ENCODE results near the gene N4BP3. TPM values are rescaled to one million over a fixed set of nuclear protein-coding genes. Genes with fewer than 3 reads are reported as not detected.

Gene N4BP3
- 107 TPM for total RNA-seq (ENCODE audit: unreplicated experiment)
- long read RNA-seq, full-length matches to known transcripts, result 62 of 100 reads
- long read RNA-seq, partial matches to known transcripts, result 11 of 100 reads
- long read RNA-seq, other reads (novel, unspliced or antisense), result 27 of 100 reads

GRCh38 chr5:178113141-178113787 lies at the start of gene N4BP3:
Gene N4BP3, plus strand, starts transcription at chr5:178113532. Its CDS starts 6,052 bp downstream, at chr5:178119584.
- peaks cover 23% of the 10 kb centered on the region for H3K27me3 Mint-ChIP-seq (ENCODE audit: unreplicated experiment)
- peak; percentile 26 for TF ChIP-seq CTCF (IDR thresholded peaks at IDR 0.05; ENCODE audit: unreplicated experiment)
- peaks cover 21% of the 10 kb centered on the region for H3K36me3 Mint-ChIP-seq (ENCODE audit: low read depth, unreplicated experiment)

GRCh38 chr5:178067755-178068154 lies 45.6 kb upstream of the N4BP3 start:
- Mint-ChIP-seq H3K9me3 (ENCODE audit: unreplicated experiment) (no peaks in the 10 kb centered on the region), H3K27me3 (ENCODE audit: unreplicated experiment) (no peaks in the 10 kb centered on the region)
- no peak for DNase-seq (ENCODE audit: low spot score)

More at GRCh38 chr5:178113141-178113787, at the start of gene N4BP3:
- Mint-ChIP-seq H3K4me1 (ENCODE audit: unreplicated experiment) (peaks cover 28% of the 10 kb centered on the region), H3K9me3 (ENCODE audit: unreplicated experiment) (no peaks in the 10 kb centered on the region), H3K27ac (ENCODE audit: unreplicated experiment) (peak within 1 kb of the TSS; percentile 93), H3K4me3 (ENCODE audit: unreplicated experiment) (peak within 1 kb of the TSS; percentile 99)
- peak; percentile 86 for DNase-seq (ENCODE audit: low spot score)

GRCh38 chr5:178068293-178068692 lies 45.0 kb upstream of the N4BP3 start:
- no peak for DNase-seq (ENCODE audit: low spot score)
- Mint-ChIP-seq H3K4me3 (ENCODE audit: unreplicated experiment) (no peak overlapping the region), H3K36me3 (ENCODE audit: low read depth, unreplicated experiment) (no peaks in the 10 kb centered on the region), H3K9me3 (ENCODE audit: unreplicated experiment) (no peaks in the 10 kb centered on the region), H3K4me1 (ENCODE audit: unreplicated experiment) (peaks cover 4% of the 10 kb centered on the region), H3K27me3 (ENCODE audit: unreplicated experiment) (no peaks in the 10 kb centered on the region), H3K27ac (ENCODE audit: unreplicated experiment) (no peak overlapping the region)
- no peak for TF ChIP-seq CTCF (IDR thresholded peaks at IDR 0.05; ENCODE audit: unreplicated experiment)

More at GRCh38 chr5:178067755-178068154, 45.6 kb upstream of the N4BP3 start:
- no peak for TF ChIP-seq CTCF (IDR thresholded peaks at IDR 0.05; ENCODE audit: unreplicated experiment)
- no peak overlapping the region for H3K4me3 Mint-ChIP-seq (ENCODE audit: unreplicated experiment)
- H3K36me3 Mint-ChIP-seq (ENCODE audit: low read depth, unreplicated experiment), result no peaks in the 10 kb centered on the region
- peaks cover 4% of the 10 kb centered on the region for H3K4me1 Mint-ChIP-seq (ENCODE audit: unreplicated experiment)
- H3K27ac Mint-ChIP-seq (ENCODE audit: unreplicated experiment), result no peak overlapping the region

GRCh38 chr5:178069909-178070308 lies 43.4 kb upstream of the N4BP3 start:
- H3K27me3 Mint-ChIP-seq (ENCODE audit: unreplicated experiment), result no peaks in the 10 kb centered on the region
- H3K36me3 Mint-ChIP-seq (ENCODE audit: low read depth, unreplicated experiment), result no peaks in the 10 kb centered on the region
- H3K9me3 Mint-ChIP-seq (ENCODE audit: unreplicated experiment), result no peaks in the 10 kb centered on the region
- peak; percentile 71 for DNase-seq (ENCODE audit: low spot score)
- no peak overlapping the region for H3K4me3 Mint-ChIP-seq (ENCODE audit: unreplicated experiment)
- TF ChIP-seq CTCF (IDR thresholded peaks at IDR 0.05; ENCODE audit: unreplicated experiment), result no peak
- H3K4me1 Mint-ChIP-seq (ENCODE audit: unreplicated experiment), result peaks cover 4% of the 10 kb centered on the region
- no peak overlapping the region for H3K27ac Mint-ChIP-seq (ENCODE audit: unreplicated experiment)

GRCh38 chr5:178071108-178071507 lies 42.2 kb upstream of the N4BP3 start:
- H3K4me3 Mint-ChIP-seq (ENCODE audit: unreplicated experiment), result no peak overlapping the region
- H3K27ac Mint-ChIP-seq (ENCODE audit: unreplicated experiment), result no peak overlapping the region
- DNase-seq (ENCODE audit: low spot score), result no peak
- H3K27me3 Mint-ChIP-seq (ENCODE audit: unreplicated experiment), result no peaks in the 10 kb centered on the region
- no peak for TF ChIP-seq CTCF (IDR thresholded peaks at IDR 0.05; ENCODE audit: unreplicated experiment)
- H3K9me3 Mint-ChIP-seq (ENCODE audit: unreplicated experiment), result no peaks in the 10 kb centered on the region
- no peaks in the 10 kb centered on the region for H3K36me3 Mint-ChIP-seq (ENCODE audit: low read depth, unreplicated experiment)
- H3K4me1 Mint-ChIP-seq (ENCODE audit: unreplicated experiment), result peaks cover 4% of the 10 kb centered on the region
